ENCODE results near the gene GPR78. TPM values are rescaled to one million over a fixed set of nuclear protein-coding genes. Genes with fewer than 3 reads are reported as not detected.

The GPR78 gene
- total and polyA plus RNA-seq, 2 of the 8 experiments (the other 6 are each of a cell fraction or from before 2014, with no cell fraction given) = 1.0 to 3.0 TPM

DNA sequence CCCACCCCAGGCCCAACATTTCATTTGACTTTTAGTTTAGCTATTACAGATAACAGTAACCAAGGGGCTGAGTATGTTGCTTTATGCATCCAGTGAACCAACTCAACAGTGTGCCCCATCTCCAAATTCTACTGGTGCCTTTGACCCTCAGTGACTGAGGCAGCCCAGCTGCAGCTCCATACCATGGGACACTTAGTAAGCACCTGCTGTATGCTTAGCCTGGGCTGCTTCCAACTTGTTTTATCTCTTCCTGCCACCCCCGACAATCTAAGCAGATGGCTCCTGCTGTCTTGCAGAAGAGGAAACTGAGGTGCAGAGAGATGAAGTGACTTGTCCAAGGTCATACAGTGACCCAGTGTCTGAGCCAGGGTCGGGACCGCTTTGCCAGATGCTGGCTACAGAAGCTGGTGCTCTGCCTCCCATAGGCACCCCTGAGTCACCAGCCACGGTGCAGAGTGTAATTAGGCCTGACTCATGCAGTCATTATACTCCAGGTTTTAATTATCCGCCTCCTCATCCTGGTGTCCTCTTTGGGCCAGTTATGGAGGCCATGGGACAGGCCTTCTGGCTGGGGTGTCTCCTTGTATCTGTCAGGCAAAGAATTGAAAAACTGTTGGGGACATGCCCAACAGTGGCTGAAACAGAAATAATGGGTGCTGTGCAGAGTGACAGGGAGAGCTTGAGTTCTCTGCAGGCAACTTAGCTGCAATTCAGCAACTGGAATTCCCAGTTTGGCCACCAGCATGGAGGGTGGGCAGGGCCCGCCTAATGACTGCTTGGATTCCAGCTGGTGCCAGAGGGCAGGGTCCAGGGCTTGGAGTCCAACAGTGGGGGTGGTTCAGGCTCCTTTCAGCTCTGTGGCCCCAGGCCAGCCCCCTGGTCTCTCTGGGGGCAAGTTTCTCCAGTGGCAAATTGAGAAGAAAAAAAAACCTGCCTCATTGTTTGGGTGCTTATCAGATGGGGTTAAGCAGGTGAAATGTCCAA is 8.2 kb upstream of the GPR78 start (continued):
- TF ChIP-seq MAFK (IDR thresholded peaks at IDR 0.05; ENCODE audit: low read depth, low read length) = no peak

All from H1 (cell line).